Ectodermal cell (in vitro differentiated cells): Measurements from ENCODE around the gene BATF3.
"Not testable (repeated sequence)": the region's sequence is repeated elsewhere in the genome, so short reads cannot be mapped to it uniquely, and the experiment has no call there.

Experiments used
- H3K27ac ChIP-seq: 2 replicates; pipeline ENCODE4 v1.7.0; 2013; ENCODE audit warnings: mild to moderate bottlenecking, low read depth, low read length; ENCODE audit not compliant: insufficient read depth, poor library complexity, severe bottlenecking
- H3K27me3 ChIP-seq: 2 replicates; pipeline ENCODE4 v1.7.0; 2013; ENCODE audit warnings: mild to moderate bottlenecking, low read length; ENCODE audit not compliant: insufficient read depth, control insufficient read depth, poor library complexity, severe bottlenecking
- H3K36me3 ChIP-seq: one replicate; pipeline ENCODE4 v1.7.0; 2013; ENCODE audit warnings: low read length; ENCODE audit not compliant: control insufficient read depth, insufficient read depth
- H3K4me1 ChIP-seq: one replicate; pipeline ENCODE4 v1.7.0; 2013; ENCODE audit warnings: low read length; ENCODE audit not compliant: control insufficient read depth, insufficient read depth
- H3K4me3 ChIP-seq: 2 replicates; pipeline ENCODE4 v1.7.0; 2013; ENCODE audit warnings: low read depth, low read length, control low read depth; ENCODE audit not compliant: insufficient read depth
- H3K9me3 ChIP-seq: 2 replicates; pipeline ENCODE4 v1.7.0; 2013; ENCODE audit warnings: mild to moderate bottlenecking, low read length, moderate library complexity; ENCODE audit not compliant: control insufficient read depth
- WGBS, 2 experiments: methylation state at CpG; one replicate each; pipeline ENCODE4 v1.1.7; 2013; ENCODE audit warnings: missing lambda C conversion rate in 2 of 2; 5-methylcytosine and 5-hydroxymethylcytosine counted together

Gene BATF3

DNA sequence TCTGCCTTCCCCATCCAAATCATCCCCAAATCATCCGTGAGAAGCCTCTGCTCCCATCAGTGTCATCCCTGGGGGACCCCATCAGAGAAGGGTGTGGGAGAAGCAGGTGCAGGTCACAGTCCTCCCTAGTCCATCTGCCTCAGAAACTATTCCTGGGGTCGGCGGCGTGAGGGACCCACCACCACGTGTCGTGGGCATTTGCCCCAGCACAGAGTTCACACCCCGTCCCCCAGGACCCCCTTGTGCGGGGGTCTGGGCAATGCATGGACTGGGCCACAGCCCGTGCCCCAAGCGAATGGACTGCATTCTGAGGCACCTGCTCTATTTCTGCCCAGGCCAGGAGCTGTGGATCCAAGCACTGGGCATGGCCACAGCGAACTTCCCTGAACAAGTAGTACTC lies 52.6 kb downstream of the BATF3 start:
- WGBS, 2 experiments, result 93 to 94% methylated on average over 11 of the region's 11 CpGs
- Histone ChIP-seq H3K27me3 (no peaks in the 10 kb centered on the region), H3K36me3 (no peaks in the 10 kb centered on the region)

DNA sequence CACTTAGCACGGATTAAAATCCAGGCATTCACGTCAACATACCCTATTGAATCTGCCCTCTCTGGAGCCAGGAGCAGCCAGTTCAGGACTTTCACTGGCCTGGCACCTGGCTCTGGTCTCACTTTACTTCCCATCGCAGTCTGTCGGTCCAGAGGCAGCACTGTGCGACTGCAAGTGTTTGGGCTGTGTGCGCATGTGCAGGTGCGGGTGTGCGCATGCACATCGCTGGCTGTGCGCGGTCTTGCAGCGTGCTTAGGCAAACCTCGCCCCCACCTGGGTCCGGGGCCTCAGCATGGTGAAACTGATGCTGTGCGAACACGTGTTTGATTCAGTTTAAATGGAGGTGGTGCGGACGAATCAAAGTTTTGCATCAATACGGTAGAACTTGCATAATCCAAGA lies 53.1 kb downstream of the BATF3 start:
- Histone ChIP-seq H3K27ac (no peak overlapping the region), H3K4me1 (no peaks in the 10 kb centered on the region), H3K4me3 (no peak overlapping the region), H3K36me3 (no peaks in the 10 kb centered on the region), H3K27me3 (no peaks in the 10 kb centered on the region), H3K9me3 (no peaks in the 10 kb centered on the region)
- WGBS, 2 experiments, result 95 to 96% methylated on average over 19 of the region's 19 CpGs

More for the DNA sequence above, 52.6 kb downstream of the BATF3 start:
- Histone ChIP-seq H3K4me1 (no peaks in the 10 kb centered on the region), H3K9me3 (no peaks in the 10 kb centered on the region), H3K4me3 (no peak overlapping the region), H3K27ac (no peak overlapping the region)

DNA sequence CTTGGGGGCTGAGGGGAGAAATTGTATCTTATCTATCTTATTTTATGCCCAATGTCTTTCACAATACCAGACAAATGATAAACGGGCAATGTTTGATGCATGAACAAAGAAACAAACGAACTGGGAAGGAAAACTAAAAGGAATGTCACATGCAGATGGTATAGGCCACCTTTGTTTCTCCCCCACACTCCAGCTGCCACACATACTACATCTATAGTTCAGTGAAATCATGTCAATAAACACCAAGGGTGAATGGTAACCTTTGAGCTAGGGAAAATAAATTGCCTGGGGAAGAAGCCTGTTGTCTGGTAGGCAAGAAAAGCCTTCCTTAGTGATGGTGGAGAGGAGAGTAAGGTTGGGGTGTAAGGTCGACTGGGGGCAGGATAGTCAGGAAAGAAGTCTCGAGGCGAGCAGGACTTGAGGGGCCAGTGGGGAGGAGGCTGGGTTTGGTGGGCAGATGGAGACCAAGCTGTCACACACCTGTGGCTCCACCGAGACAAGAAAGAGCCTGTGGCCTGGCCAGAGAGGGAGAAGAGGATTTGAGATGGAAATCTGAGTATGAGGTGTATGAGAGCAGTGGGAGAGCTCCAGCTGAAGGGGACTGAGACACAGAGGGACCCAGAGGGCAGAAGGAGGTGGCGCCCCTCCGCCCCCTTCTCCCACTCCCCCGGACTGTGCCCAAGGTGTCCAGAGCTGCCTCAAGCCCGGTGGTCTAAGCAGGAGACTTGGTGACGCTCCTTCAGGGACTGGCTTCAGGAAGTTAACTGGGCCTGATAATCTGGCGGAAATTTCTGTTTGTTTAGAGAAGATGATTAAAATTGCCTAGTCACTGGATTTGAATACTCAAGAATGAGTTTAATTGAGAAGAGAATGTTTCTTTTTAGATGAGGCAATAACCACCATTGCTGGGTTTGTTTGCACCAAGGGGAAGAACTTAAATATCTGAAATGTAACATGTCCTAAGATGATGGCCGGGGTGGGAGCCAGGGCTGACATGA lies 53.8 kb downstream of the BATF3 start:
- H3K27me3 ChIP-seq, result no peaks in the 10 kb centered on the region
- no peak overlapping the region for H3K27ac ChIP-seq
- no peaks in the 10 kb centered on the region for H3K9me3 ChIP-seq
- H3K36me3 ChIP-seq, result no peaks in the 10 kb centered on the region
- 92% methylated on average over 13 of the region's 13 CpGs for WGBS, 2 experiments
- H3K4me3 ChIP-seq, result no peak overlapping the region
- no peaks in the 10 kb centered on the region for H3K4me1 ChIP-seq

DNA sequence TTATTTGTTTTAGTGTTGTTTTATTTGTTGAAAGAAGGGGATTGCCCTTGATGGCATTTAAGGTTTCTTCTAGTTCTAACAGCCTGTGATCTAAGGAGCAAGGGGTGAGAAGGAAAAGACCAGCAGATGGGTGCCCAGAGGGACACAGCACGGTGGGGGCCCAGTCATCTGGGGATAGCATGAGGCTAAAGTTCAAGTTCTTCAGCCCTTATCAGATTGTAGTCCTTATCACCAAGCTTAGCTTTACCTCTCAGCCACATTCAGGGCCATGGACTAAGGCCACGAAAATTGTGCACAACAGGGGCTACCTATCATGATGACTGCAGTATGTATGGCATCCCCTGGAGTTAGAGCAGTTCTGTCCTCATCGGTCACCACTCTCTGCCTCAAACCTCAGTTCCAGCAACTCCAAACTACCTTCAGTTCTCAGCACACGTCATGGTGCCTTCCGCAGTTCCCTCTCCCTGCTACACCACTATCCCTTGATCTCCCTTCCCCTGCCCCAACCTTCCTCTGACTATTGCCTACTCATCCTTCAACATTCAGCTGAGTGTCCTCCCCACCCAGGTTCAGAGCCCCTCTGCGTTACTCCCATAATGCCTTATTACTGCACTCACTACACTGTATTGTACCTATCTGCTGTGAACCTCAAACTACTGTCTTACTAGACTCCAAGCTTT lies 54.6 kb downstream of the BATF3 start:
- Histone ChIP-seq H3K27ac (no peak overlapping the region), H3K9me3 (no peaks in the 10 kb centered on the region), H3K4me3 (no peak overlapping the region), H3K27me3 (no peaks in the 10 kb centered on the region), H3K36me3 (no peaks in the 10 kb centered on the region), H3K4me1 (no peaks in the 10 kb centered on the region)
- WGBS, 2 experiments, result 91 to 94% methylated on average over 6 of the region's 6 CpGs

DNA sequence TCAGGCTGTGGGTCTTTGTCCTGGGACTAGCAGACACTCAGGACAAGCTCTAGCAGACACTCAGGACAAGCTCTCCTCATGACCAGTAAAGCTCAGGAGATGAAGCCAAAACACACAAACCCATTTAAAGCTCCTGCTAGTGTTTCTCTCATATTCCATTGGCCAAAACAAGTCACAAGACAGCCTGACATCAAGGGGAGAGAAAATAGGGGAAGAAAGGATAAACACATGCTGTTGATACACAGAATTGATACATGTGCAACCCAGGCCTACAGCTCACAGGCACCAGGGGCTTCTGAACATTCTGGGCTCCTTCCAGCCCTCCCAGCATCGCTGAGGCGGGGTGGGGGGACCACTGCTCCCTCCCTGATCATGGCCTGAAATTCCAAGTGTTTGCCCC lies 55.8 kb downstream of the BATF3 start:
- 90 to 96% methylated on average over 2 of the region's 2 CpGs for WGBS, 2 experiments
- Histone ChIP-seq H3K27ac (no peak overlapping the region), H3K9me3 (no peaks in the 10 kb centered on the region), H3K27me3 (no peaks in the 10 kb centered on the region), H3K4me1 (no peaks in the 10 kb centered on the region), H3K4me3 (no peak overlapping the region), H3K36me3 (no peaks in the 10 kb centered on the region)

DNA sequence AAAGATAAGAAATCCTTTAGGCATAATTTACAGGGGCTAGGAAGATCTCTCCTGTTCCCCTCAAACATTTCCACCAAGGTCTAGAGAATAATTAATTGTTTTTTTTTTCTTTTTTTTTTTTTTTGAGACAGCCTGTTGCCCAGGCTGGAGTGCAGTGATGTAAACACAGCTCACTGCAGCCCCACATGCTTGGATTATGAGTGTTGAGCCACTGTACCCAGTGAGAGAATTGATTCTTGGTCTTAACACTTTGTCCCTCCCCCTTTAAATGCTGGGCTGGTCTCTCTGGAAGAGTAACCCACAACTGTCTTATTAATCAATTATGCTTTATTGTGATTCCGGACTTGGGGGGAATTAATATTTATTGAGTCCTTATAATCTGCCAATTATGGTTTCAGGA lies 57.7 kb downstream of the BATF3 start:
- Histone ChIP-seq H3K4me3 (no peak overlapping the region), H3K27ac (no peak overlapping the region), H3K36me3 (no peaks in the 10 kb centered on the region), H3K9me3 (no peaks in the 10 kb centered on the region), H3K27me3 (no peaks in the 10 kb centered on the region), H3K4me1 (no peaks in the 10 kb centered on the region)
- 94 to 100% methylated on average over 1 of the region's 1 CpG for WGBS, 2 experiments

DNA sequence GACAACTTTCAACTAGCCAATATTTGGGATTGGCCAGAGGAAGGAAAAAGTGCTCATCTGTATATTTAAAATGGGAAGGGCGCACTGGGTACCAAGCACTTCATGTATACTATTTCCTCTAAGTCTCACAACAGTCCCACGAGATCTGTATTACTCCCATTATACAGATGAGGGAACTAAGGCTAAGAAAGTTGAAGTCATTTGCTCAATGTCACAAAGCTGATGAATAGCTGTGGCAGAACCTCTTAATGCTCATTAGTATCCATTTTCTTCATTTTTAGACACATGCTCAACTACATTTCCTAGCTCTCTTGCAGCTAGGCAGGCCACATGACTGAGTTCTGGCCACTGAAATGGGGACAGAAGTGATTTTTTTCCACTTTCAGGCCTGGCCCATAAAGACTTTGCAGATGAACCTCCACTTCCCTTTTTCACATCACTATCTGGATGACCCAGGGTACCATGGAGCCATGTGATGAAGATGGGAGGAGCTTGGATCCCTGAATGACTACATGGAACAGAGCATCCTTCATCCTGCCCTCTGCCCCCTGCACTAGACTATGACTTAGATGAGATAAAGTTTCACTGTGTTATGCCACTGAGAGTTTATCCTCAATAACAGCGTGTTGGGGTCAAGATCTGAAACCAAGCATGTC lies 59.3 kb downstream of the BATF3 start:
- 90 to 96% methylated on average over 2 to 3 of the region's 3 CpGs for WGBS, 2 experiments
- H3K36me3 ChIP-seq, result no peaks in the 10 kb centered on the region
- H3K27ac ChIP-seq, result no peak overlapping the region
- no peaks in the 10 kb centered on the region for H3K4me1 ChIP-seq
- H3K4me3 ChIP-seq, result no peak overlapping the region
- H3K9me3 ChIP-seq, result no peaks in the 10 kb centered on the region
- no peaks in the 10 kb centered on the region for H3K27me3 ChIP-seq

DNA sequence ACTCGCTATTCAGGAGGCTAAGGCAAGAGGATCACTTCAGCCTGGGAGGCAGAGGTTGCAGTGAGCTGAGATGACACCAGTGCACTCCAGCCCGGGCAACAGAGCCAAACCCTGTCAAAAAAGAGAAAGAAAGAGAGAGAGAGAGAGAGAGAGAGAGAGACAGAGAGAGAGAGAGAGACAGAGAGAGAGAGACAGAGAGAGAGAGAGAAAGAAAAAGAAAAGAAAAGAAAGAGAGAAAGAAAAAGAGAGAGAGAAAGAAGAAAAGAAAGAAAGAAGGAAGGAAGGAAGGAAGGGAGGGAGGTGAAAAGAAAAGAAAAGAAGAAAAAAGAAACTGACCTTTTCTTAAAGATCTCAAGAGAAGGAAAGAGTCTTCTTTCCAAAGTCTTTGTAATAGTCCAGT lies 60.1 kb downstream of the BATF3 start:
- H3K4me3 ChIP-seq, H3K27me3 ChIP-seq, H3K4me1 ChIP-seq, H3K27ac ChIP-seq, H3K36me3 ChIP-seq, H3K9me3 ChIP-seq: not testable (repeated sequence)
- WGBS, 2 experiments, result 75 to 84% methylated on average over 2 of the region's 2 CpGs

DNA sequence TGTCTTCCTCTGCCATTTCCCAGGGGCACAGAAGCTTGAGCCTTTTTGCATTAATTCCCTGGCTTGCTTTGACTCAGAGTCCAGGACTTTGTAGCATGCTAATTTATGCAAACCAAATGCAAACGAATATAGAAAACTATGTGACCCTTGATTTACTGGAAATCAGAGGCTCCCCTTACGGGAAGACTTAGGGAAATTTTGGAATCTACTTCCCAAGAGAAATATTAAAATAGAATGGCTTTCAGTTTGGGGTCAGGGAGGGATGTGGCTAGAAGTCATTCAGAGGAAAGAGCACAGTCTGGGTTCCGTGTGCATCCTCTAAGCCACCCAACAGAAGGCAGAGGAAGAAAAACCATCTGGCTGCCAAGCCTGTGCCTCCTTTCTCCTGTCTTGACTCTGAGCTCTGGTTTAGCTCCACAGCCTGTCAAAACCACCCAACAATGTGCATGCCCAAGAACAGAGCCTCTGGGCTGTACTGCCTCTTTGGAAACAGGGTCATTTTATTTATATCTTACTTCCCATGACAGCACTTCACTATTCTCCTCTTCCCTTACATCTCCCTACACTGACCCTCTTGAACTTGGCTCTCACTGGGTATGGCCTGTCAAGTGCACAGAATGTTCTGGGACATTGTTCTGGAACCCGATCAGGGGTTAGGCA lies 61.0 kb downstream of the BATF3 start:
- no peak overlapping the region for H3K27ac ChIP-seq
- no peaks in the 10 kb centered on the region for H3K4me1 ChIP-seq

More for the DNA sequence above, 61.0 kb downstream of the BATF3 start:
- no peaks in the 10 kb centered on the region for H3K36me3 ChIP-seq
- H3K27me3 ChIP-seq, result no peaks in the 10 kb centered on the region
- H3K4me3 ChIP-seq, result no peak overlapping the region
- 68 to 74% methylated on average over 4 of the region's 4 CpGs for WGBS, 2 experiments
- no peaks in the 10 kb centered on the region for H3K9me3 ChIP-seq
